GM12878 (cell line): ENCODE results near the gene GALNT9. TPM values are rescaled to one million over a fixed set of nuclear protein-coding genes. Genes with fewer than 3 reads are reported as not detected.

Experiments used
- ATAC-seq: fragments of 200-7000 bp; cut with Tn5 transposase; 3 replicates; pipeline ENCODE4 v1.9.1; 2020; ENCODE audit warnings: mild to moderate bottlenecking, moderate library complexity
- BruUV-seq: library from RNA; stranded (reverse); fragments of 400-500 nt; replicated peaks from 2 replicates; lab custom pipeline; 2021; lab: Mats Ljungman, UMichigan
- CTCF ChIA-PET: fragments of 300-600 bp; sonication (Branson Sonifier 250); formaldehyde crosslinking; extraction: SDS; loops from one replicate; lab custom pipeline; 2021; ENCODE audit warnings: inconsistent platforms; lab: Yijun Ruan, JAX
- POLR2A ChIA-PET: fragments of 350-600 bp; formaldehyde crosslinking; extraction: SDS; loops from one replicate; lab custom pipeline; 2021; ENCODE audit warnings: inconsistent platforms; lab: Charles Lee
- RAD21 ChIA-PET: fragments of 300-600 bp; sonication (Branson Sonifier 250); formaldehyde crosslinking; loops from one replicate; lab custom pipeline; 2023; ENCODE audit warnings: antibody characterized with exemption; ENCODE audit not compliant: unreplicated experiment; lab: Charles Lee
- SMC1A ChIA-PET: fragments of 300-600 bp; sonication (Branson Sonifier 250); formaldehyde crosslinking; loops from one replicate; lab custom pipeline; 2023; ENCODE audit not compliant: unreplicated experiment, uncharacterized antibody; lab: Charles Lee
- DNase-seq: peaks from one replicate; pipeline ENCODE4 v3.0.0-alpha.2; 2011; ENCODE audit warnings: low read depth, low spot score
- FAIRE-seq: peaks from 3 replicates; lab custom pipeline; 2011; peaks lifted over from hg19 to GRCh38; lab: Jason Lieb, UNC
- H2AFZ ChIP-seq: 2 replicates; pipeline ENCODE4 v1.6.0; 2011; ENCODE audit warnings: low read depth, low read length, control low read depth; ENCODE audit not compliant: control insufficient read depth
- H3K27ac ChIP-seq: 2 replicates; pipeline ENCODE4 v1.5.1; 2011; ENCODE audit warnings: control low read depth; ENCODE audit not compliant: control insufficient read depth, insufficient read depth
- H3K27me3 ChIP-seq, 2 experiments: replicated peaks in 1 of 2; 2 replicates each; pipeline versions ENCODE4 v1.6.0 to v1.6.1; 2011; ENCODE audit warnings: low read length in 1 of 2; ENCODE audit not compliant: control insufficient read depth in 2 of 2, insufficient read depth in 2 of 2
- H3K36me3 ChIP-seq, 2 experiments: 2 replicates each; pipeline ENCODE4 v1.5.1; 2011; ENCODE audit warnings: low read length in 1 of 2; ENCODE audit not compliant: control insufficient read depth in 2 of 2, insufficient read depth in 2 of 2
- H3K4me1 ChIP-seq: 2 replicates; pipeline ENCODE4 v1.6.1; 2011; ENCODE audit warnings: mild to moderate bottlenecking, low read length, moderate library complexity, mixed read lengths; ENCODE audit not compliant: control insufficient read depth, insufficient read depth
- H3K4me2 ChIP-seq: 2 replicates; pipeline ENCODE4 v1.6.0; 2011; ENCODE audit warnings: control low read depth; ENCODE audit not compliant: control insufficient read depth, insufficient read depth
- H3K4me3 ChIP-seq: fragments of 200-600 bp; sonication (generic); 2 replicates; pipeline ENCODE4 v1.5.1; 2016
- H3K79me2 ChIP-seq: 2 replicates; pipeline ENCODE4 v1.6.0; 2011; ENCODE audit warnings: low read length; ENCODE audit not compliant: control insufficient read depth, insufficient read depth
- H3K9ac ChIP-seq: 2 replicates; pipeline ENCODE4 v1.8.0; 2011; ENCODE audit warnings: low read length, control low read depth, mixed read lengths; ENCODE audit not compliant: control insufficient read depth, insufficient read depth
- H3K9me3 ChIP-seq: replicated peaks from 3 replicates; pipeline ENCODE4 v1.5.1; 2011; ENCODE audit warnings: mild to moderate bottlenecking, low read length; ENCODE audit not compliant: control insufficient read depth, insufficient read depth
- H4K20me1 ChIP-seq: 2 replicates; pipeline ENCODE4 v1.6.0; 2011; ENCODE audit not compliant: control insufficient read depth, insufficient read depth
- CHD1 ChIP-seq: IDR thresholded peaks from 2 replicates; pipeline ENCODE4 v1.6.1; 2012; ENCODE audit warnings: low read depth, low read length, improper control_type of control experiment
- E4F1 ChIP-seq: fragments of 450-650 bp; IDR thresholded peaks from 2 replicates; pipeline ENCODE4 v1.6.1; 2018; ENCODE audit warnings: borderline replicate concordance, mild to moderate bottlenecking; ENCODE audit not compliant: partially characterized antibody
- EGR1 ChIP-seq, 2 experiments: IDR thresholded peaks; 1 replicate in 1 of 2; 2 replicates in 1 of 2; pipeline ENCODE4 v1.6.1; 2011 to 2012; ENCODE audit warnings: low read depth in 2 of 2, low read length in 2 of 2, borderline replicate concordance in 1 of 2, mild to moderate bottlenecking in 1 of 2, moderate library complexity in 1 of 2
- HDGF ChIP-seq: fragments of 450-650 bp; IDR thresholded peaks from 2 replicates; pipeline ENCODE4 v1.6.1; 2016; ENCODE audit warnings: antibody characterized with exemption
- HSF1 ChIP-seq: fragments of 150-350 bp; IDR thresholded peaks from 2 replicates; pipeline ENCODE4 v1.6.1; 2014; ENCODE audit warnings: mild to moderate bottlenecking, low read depth, low read length
- JUNB ChIP-seq: IDR thresholded peaks from 2 replicates; pipeline ENCODE4 v1.6.1; 2016; ENCODE audit warnings: antibody characterized with exemption, mild to moderate bottlenecking
- MYB ChIP-seq: fragments of 150-350 bp; IDR thresholded peaks from 2 replicates; pipeline ENCODE4 v1.6.1; 2014; ENCODE audit warnings: mild to moderate bottlenecking, low read depth, low read length, borderline replicate concordance
- PAX8 ChIP-seq: fragments of 450-650 bp; IDR thresholded peaks from 2 replicates; pipeline ENCODE4 v1.6.1; 2017; ENCODE audit warnings: mild to moderate bottlenecking, moderate library complexity
- POLR2AphosphoS5 ChIP-seq: IDR thresholded peaks from 2 replicates; pipeline ENCODE4 v1.6.1; 2011; ENCODE audit warnings: mild to moderate bottlenecking, low read length, inconsistent platforms
- RAD51 ChIP-seq: fragments of 450-650 bp; IDR thresholded peaks from 2 replicates; pipeline ENCODE4 v1.6.1; 2016; ENCODE audit warnings: moderate library complexity, mild to moderate bottlenecking, inconsistent platforms
- RCOR1 ChIP-seq: conservative IDR thresholded peaks from 2 replicates; pipeline ENCODE4 v1.6.1; 2012; ENCODE audit warnings: low read depth, low read length, improper control_type of control experiment
- STAT3 ChIP-seq: IDR thresholded peaks from 2 replicates; pipeline ENCODE4 v1.6.1; 2011; ENCODE audit warnings: low read depth, low read length, improper control_type of control experiment
- SUPT20H ChIP-seq: IDR thresholded peaks from 2 replicates; pipeline ENCODE4 v1.6.1; 2011; ENCODE audit warnings: low read depth, mild to moderate bottlenecking, low read length, moderate library complexity, borderline replicate concordance; ENCODE audit not compliant: control insufficient read depth
- TCF3 ChIP-seq: IDR thresholded peaks from 2 replicates; pipeline ENCODE4 v1.6.1; 2012; ENCODE audit warnings: low read depth, mild to moderate bottlenecking, low read length, borderline replicate concordance; ENCODE audit not compliant: insufficient read depth
- ZBTB11 ChIP-seq: fragments of 450-650 bp; formaldehyde crosslinking; IDR thresholded peaks from 2 replicates; pipeline ENCODE4 v1.5.0; 2022; ENCODE audit warnings: mild to moderate bottlenecking, missing genetic modification characterization
- WGBS: methylation state at CpG from one replicate; pipeline ENCODE4 v1.1.6; 2016; ENCODE audit warnings: low lambda C conversion rate; ENCODE audit not compliant: insufficient replicate concordance, insufficient coverage; ENCODE audit errors: missing lambda C conversion rate; 5-methylcytosine and 5-hydroxymethylcytosine counted together
- in situ Hi-C: fragments of 300-500 bp; cut with MboI; formaldehyde crosslinking; loops from 9 replicates; pipeline ENCODE4 v1.14.3; 2018; ENCODE audit warnings: mixed read lengths
- intact Hi-C: fragments of 100-400 bp; cut with micrococcal nuclease; formaldehyde crosslinking; loops from one replicate; pipeline ENCODE4 v1.14.2; 2022; ENCODE audit not compliant: unreplicated experiment
- polyA plus RNA-seq, 11 experiments: library from polyadenylated mRNA; depleted of rRNA in 4 of 11; unstranded in 6 of 11; stranded (reverse) in 5 of 11; fragments of >200 nt; fragmentation: Nextera tagmentation in 4 of 11; fragmentation: Illumina TruSeq in 1 of 11; extraction: Ambion mirVana in 4 of 11; extraction: Trizol in 1 of 11; gene quantifications; 1 replicate in 1 of 11; 2 replicates in 10 of 11; pipeline versions ENCODE4 v1.2.1 to v1.2.3, GENCODE V29; 2011 to 2016; ENCODE audit warnings: inconsistent platforms in 2 of 11, missing spikeins in 2 of 11, low read depth in 1 of 11
- total RNA-seq, 4 experiments: library from RNA; depleted of rRNA in 3 of 4; stranded (reverse); fragments of >200 nt in 3 of 4; fragmentation: Illumina TruSeq in 1 of 4; extraction: Trizol in 1 of 4; gene quantifications; 2 replicates each; pipeline versions ENCODE4 v1.2.1 to v1.2.3, GENCODE V29; 2013 to 2021

Gene GALNT9
- total and polyA plus RNA-seq, 10 of the 15 experiments (the other 5 are each of a cell fraction or from before 2014, with no cell fraction given), result 0.04 TPM; not detected in 9

- ChIA-PET SMC1A (no interaction called here), POLR2A (no interaction called here), RAD21 (no interaction called here), CTCF (no interaction called here)
- Histone ChIP-seq H3K79me2 (no peaks in the 10 kb centered on the region), H3K27ac (no peak overlapping the region), H2AFZ (no peak overlapping the region), H3K36me3 (no peaks in the 10 kb centered on the region), H4K20me1 (no peaks in the 10 kb centered on the region), H3K9me3 (no peaks in the 10 kb centered on the region; the same call in 2 of the 3 replicates), H3K27me3 (no peaks in the 10 kb centered on the region; a peak in 1 of 4 replicates), H3K4me1 (no peaks in the 10 kb centered on the region), H3K4me2 (no peak overlapping the region), H3K9ac (no peak overlapping the region), H3K4me3 (no peak overlapping the region)
- no TSS peak for BruUV-seq
- FAIRE-seq (no peak), DNase-seq (no peak), ATAC-seq (no peak)
- no peak for TF ChIP-seq PAX8
- no peak for TF ChIP-seq CHD1
- TF ChIP-seq RCOR1, result no peak
- no peak for TF ChIP-seq RAD51
- no peak for TF ChIP-seq SUPT20H
- TF ChIP-seq TCF3, result no peak
- TF ChIP-seq HSF1, result no peak
- TF ChIP-seq MYB, result no peak
- TF ChIP-seq POLR2AphosphoS5, result no peak
- no peak for TF ChIP-seq E4F1
- no peak for TF ChIP-seq EGR1 (IDR thresholded peaks at IDR 0.05; ENCODE audit: borderline replicate concordance in 1 of 2, low read depth in 2 of 2, low read length in 2 of 2)
- no peak for TF ChIP-seq STAT3
- no peak for TF ChIP-seq JUNB
- no peak for TF ChIP-seq ZBTB11 (CRISPR knock-in tag)
- TF ChIP-seq HDGF, result no peak
- intact Hi-C loops (no loop called here), in situ Hi-C loops (no loop called here)
- WGBS, result 52% methylated on average over 13 of the region's 13 CpGs
Observed at GRCh38 chr12:132333273-132333672, 3.9 kb upstream of the GALNT9 start.
